K562 (cell line): ENCODE data around the gene MATN1. TPM values are rescaled to one million over a fixed set of nuclear protein-coding genes. Genes with fewer than 3 reads are reported as not detected.
A peak's percentile ranks its signal among the peaks of the same experiment; 100 is the strongest.

Experiments used
- BACH1 ChIP-seq: fragments of 200-800 bp; sonication (Bioruptor generic); IDR thresholded peaks from 2 replicates; pipeline ENCODE4 v1.6.1; 2016; ENCODE audit warnings: missing genetic modification characterization, missing compliant biosample characterization
- CBX2 ChIP-seq: fragments of 200-600 bp; sonication (generic); IDR thresholded peaks from one replicate; pipeline ENCODE4 v1.6.1; 2012; ENCODE audit warnings: mild to moderate bottlenecking, low read length, inconsistent platforms; ENCODE audit not compliant: insufficient read depth, poor library complexity, severe bottlenecking
- GABPA ChIP-seq: fragments of 200-800 bp; sonication (Bioruptor generic); conservative IDR thresholded peaks from 2 replicates; pipeline ENCODE4 v1.6.1; 2016; ENCODE audit warnings: low read depth, missing genetic modification characterization, missing compliant biosample characterization
- GABPB1 ChIP-seq: sonication (generic); formaldehyde crosslinking; IDR thresholded peaks from 2 replicates; pipeline ENCODE4 v1.8.0; 2022; ENCODE audit warnings: mild to moderate bottlenecking, missing genetic modification reagents
- HEY1 ChIP-seq: fragments of 250-450 bp; sonication (Bioruptor Pico); IDR thresholded peaks from 2 replicates; pipeline ENCODE4 v1.5.0; 2020; ENCODE audit warnings: mild to moderate bottlenecking, moderate library complexity, borderline replicate concordance
- IFI16 ChIP-seq: fragments of 250-450 bp; sonication (Bioruptor Pico); IDR thresholded peaks from 2 replicates; pipeline ENCODE4 v2.1.2; 2022; ENCODE audit warnings: mild to moderate bottlenecking, inconsistent platforms
- NCOA4 ChIP-seq: fragments of 450-650 bp; IDR thresholded peaks from 2 replicates; pipeline ENCODE4 v1.6.1; 2018; ENCODE audit warnings: mild to moderate bottlenecking; ENCODE audit not compliant: partially characterized antibody
- NR2C1 ChIP-seq, 2 experiments: fragments of 450-650 bp; IDR thresholded peaks; 2 replicates each; pipeline ENCODE4 v1.6.1; 2017; ENCODE audit warnings: mild to moderate bottlenecking in 2 of 2, antibody characterized with exemption in 1 of 2, inconsistent platforms in 1 of 2, missing compliant biosample characterization in 1 of 2, missing genetic modification characterization in 1 of 2
- POLR3A ChIP-seq: IDR thresholded peaks from 2 replicates; pipeline ENCODE4 v1.6.1; 2011; ENCODE audit warnings: borderline replicate concordance, mild to moderate bottlenecking, moderate library complexity; ENCODE audit not compliant: insufficient read length, insufficient read depth; ENCODE audit errors: extremely low read depth
- SMC3 ChIP-seq: conservative IDR thresholded peaks from 2 replicates; pipeline ENCODE4 v1.6.1; 2011; ENCODE audit warnings: low read depth, low read length, improper control_type of control experiment; ENCODE audit not compliant: insufficient read depth
- SREBF1 ChIP-seq: fragments of 150-350 bp; IDR thresholded peaks from 2 replicates; pipeline ENCODE4 v1.6.1; 2014; ENCODE audit warnings: antibody characterized with exemption, low read depth, low read length, borderline replicate concordance
- SRF ChIP-seq, 2 experiments: fragments of 250-450, 450-650 bp in 1 of 2; sonication (Bioruptor Pico) in 1 of 2; sonication (generic) in 1 of 2; formaldehyde crosslinking; IDR thresholded peaks; 2 replicates each; pipeline versions ENCODE4 v1.5.0 to v1.5.1; 2020 to 2022; ENCODE audit warnings: mild to moderate bottlenecking in 1 of 2, missing genetic modification reagents in 1 of 2
- TARDBP ChIP-seq: fragments of 450-650 bp; IDR thresholded peaks from 2 replicates; pipeline ENCODE4 v1.6.1; 2016
- YY1 ChIP-seq, 3 experiments: IDR thresholded peaks; 2 replicates each; pipeline ENCODE4 v1.6.1; 2011; ENCODE audit warnings: low read length in 2 of 3, mild to moderate bottlenecking in 2 of 3, moderate library complexity in 2 of 3, borderline replicate concordance in 1 of 3, control low read depth in 1 of 3, low read depth in 1 of 3; ENCODE audit not compliant: insufficient read depth in 3 of 3, insufficient replicate concordance in 2 of 3, control insufficient read depth in 1 of 3, insufficient read length in 1 of 3; ENCODE audit errors: extremely low read depth in 1 of 3
- ZNF224 ChIP-seq: sonication (generic); formaldehyde crosslinking; IDR thresholded peaks from 2 replicates; pipeline ENCODE4 v1.8.0; 2022; ENCODE audit warnings: mild to moderate bottlenecking, missing genetic modification reagents
- ZNF232 ChIP-seq: sonication (generic); formaldehyde crosslinking; IDR thresholded peaks from 2 replicates; pipeline ENCODE4 v1.8.0; 2022; ENCODE audit warnings: mild to moderate bottlenecking, missing genetic modification reagents
- ZNF311 ChIP-seq: fragments of 250-450 bp; sonication (Bioruptor Pico); IDR thresholded peaks from 2 replicates; pipeline ENCODE4 v1.4.0; 2020; ENCODE audit warnings: mild to moderate bottlenecking, moderate library complexity
- ZNF583 ChIP-seq: fragments of 250-450 bp; sonication (Bioruptor Pico); IDR thresholded peaks from 2 replicates; pipeline ENCODE4 v1.4.0; 2020
- ZNF592 ChIP-seq: fragments of 450-650 bp; IDR thresholded peaks from 2 replicates; pipeline ENCODE4 v1.6.1; 2017; ENCODE audit warnings: antibody characterized with exemption, mild to moderate bottlenecking
- ZNF668 ChIP-seq: fragments of 250-450 bp; sonication (Bioruptor Pico); IDR thresholded peaks from 2 replicates; pipeline ENCODE4 v1.8.0; 2022; ENCODE audit warnings: mild to moderate bottlenecking, inconsistent platforms
- polyA plus RNA-seq, 8 experiments: library from polyadenylated mRNA; depleted of rRNA in 4 of 8; stranded (reverse) in 5 of 8; unstranded in 3 of 8; fragments of >200 nt; fragmentation: Nextera tagmentation in 2 of 8; fragmentation: Illumina TruSeq in 1 of 8; extraction: Ambion mirVana in 2 of 8; extraction: Trizol in 1 of 8; gene quantifications; 2 replicates each; pipeline versions ENCODE4 v1.2.1 to v1.2.3, GENCODE V29; 2011 to 2014; ENCODE audit warnings: inconsistent platforms in 1 of 8, missing spikeins in 1 of 8
- total RNA-seq, 7 experiments: library from RNA; depleted of rRNA in 6 of 7; stranded (reverse); fragments of >200 nt in 6 of 7; fragmentation: Illumina TruSeq in 2 of 7; extraction: Trizol in 2 of 7; gene quantifications; 2 replicates each; pipeline versions ENCODE4 v1.2.1 to v1.2.3, GENCODE V29; 2011 to 2021; ENCODE audit warnings: low replicate concordance in 1 of 7

Gene MATN1
- total and polyA plus RNA-seq, 9 of the 15 experiments (the other 6 are each of a cell fraction or from before 2014, with no cell fraction given): 0.10 to 2.3 (median 1.2) TPM

DNA sequence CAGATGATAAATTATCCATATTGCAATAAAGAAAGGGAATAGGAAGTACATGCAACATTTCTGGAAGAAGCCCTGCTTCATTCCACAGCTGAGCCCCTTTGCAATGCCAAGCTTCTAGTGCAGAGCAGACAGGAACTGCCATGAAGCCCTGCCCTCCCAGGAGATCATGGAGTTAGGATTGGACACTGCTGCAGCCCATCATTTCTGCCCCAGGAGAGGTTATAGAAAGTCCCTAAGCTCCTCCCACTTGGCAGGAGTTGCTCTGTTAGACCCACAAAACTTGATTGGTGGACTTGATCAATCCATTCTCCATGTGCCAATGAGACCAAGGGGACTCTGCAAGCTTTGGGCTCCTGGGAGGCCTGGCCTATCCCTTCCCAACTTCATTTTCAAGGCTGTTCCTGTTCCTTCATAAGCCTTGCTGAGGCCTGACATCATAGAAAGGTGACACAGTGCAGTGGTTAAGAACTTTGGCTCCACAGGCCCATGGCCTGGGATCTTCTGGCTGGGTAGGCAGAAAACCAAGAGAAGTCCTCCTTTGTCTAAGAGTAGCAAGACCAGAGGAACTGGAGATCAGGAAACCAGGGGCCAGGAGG lies 35.5 kb upstream of the MATN1 start (continued):
- TF ChIP-seq YY1 (IDR thresholded peaks at IDR 0.05; ENCODE audit: borderline replicate concordance in 1 of 3, control insufficient read depth in 1 of 3, extremely low read depth in 1 of 3, insufficient read depth in 3 of 3, insufficient read length in 1 of 3, insufficient replicate concordance in 2 of 3, low read depth in 1 of 3, low read length in 2 of 3) (peak in 1 of 3 experiments; percentile 37), ZNF232 (CRISPR knock-in tag) (no peak), TARDBP (no peak), BACH1 (tag) (no peak), NCOA4 (no peak), HEY1 (no peak), NR2C1 (IDR thresholded peaks at IDR 0.05) (no peak), NR2C1 (tag; IDR thresholded peaks at IDR 0.05) (peak; percentile 54), CBX2 (no peak), ZNF592 (peak; percentile 84), IFI16 (CRISPR knock-in tag) (no peak), GABPB1 (CRISPR knock-in tag) (no peak), SMC3 (no peak), ZNF668 (CRISPR knock-in tag) (0 out of 2 replicates have a peak, but pooled peaks have one; percentile 49), ZNF311 (CRISPR knock-in tag) (peak; percentile 31; the same call in 1 of the 2 replicates), SRF (CRISPR knock-in tag; IDR thresholded peaks at IDR 0.05) (peak in 1 of 2 experiments; percentile 66; a peak in 2 of 4 replicates), GABPA (tag) (peak; percentile 51), POLR3A (no peak), ZNF583 (CRISPR knock-in tag) (peak; percentile 49; the same call in 1 of the 2 replicates), ZNF224 (no peak), SREBF1 (no peak)
